ENCODE data around the gene NMBR.

DNA sequence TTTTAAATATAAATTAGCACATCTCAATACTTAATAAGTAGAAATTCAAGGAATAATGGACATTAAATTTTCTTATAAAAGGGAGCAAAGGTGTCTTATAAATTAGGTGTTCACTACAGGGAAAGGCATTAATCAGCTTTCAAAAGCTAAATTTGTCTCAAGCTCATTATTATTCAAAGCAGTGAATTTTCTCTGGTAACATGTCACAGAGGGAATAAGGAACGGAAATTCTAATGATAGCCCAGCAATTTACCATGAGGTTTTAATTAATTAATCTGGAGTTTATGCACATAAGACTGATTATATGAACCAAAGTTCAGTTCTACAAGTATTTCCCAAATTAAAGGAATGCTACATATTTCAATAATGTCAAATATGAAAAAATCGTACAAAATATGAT lies 29.6 kb downstream of the NMBR start:
- no peak for TF ChIP-seq POLR2A (IDR thresholded peaks at IDR 0.05; ENCODE audit: low read depth, low read length)
- TF ChIP-seq POLR2AphosphoS5 (IDR thresholded peaks at IDR 0.05; ENCODE audit: low read depth, low read length) = no peak
- TF ChIP-seq TAF1 (IDR thresholded peaks at IDR 0.05; ENCODE audit: borderline replicate concordance, low read depth, low read length) = no peak

Data from GM12892 (cell line).